Measurements from ENCODE around the gene WFIKKN2. TPM values are rescaled to one million over a fixed set of nuclear protein-coding genes. Genes with fewer than 3 reads are reported as not detected.

WFIKKN2 gene
- polyA plus RNA-seq, 1 donor: 0.13 TPM

DNA sequence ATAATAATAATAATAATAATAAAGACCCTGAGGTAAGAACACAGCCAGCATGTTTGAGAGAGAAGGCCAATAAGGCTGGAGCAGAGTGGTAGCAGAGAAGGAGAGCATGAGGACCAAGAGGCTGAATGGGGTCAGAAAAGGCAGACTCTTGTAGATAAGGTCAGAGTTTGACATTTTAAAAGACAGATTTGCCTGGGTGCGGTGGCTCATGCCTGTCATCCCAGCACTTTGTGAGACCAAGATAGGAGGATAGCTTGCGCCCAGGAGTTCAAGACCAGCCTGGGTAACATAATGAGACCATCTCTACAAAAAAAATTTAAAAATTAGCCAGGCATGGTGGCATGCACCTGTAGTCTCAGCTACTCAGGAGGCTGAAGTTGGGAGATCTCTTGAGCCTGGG is 11.0 kb upstream of the WFIKKN2 start:
- Histone ChIP-seq H3K36me3 (ENCODE audit: control insufficient read depth, insufficient read depth, low read length) (no peaks in the 10 kb centered on the region), H3K4me3 (ENCODE audit: low read length) (no peak overlapping the region), H3K9me3 (ENCODE audit: control insufficient read depth, low read depth, low read length) (no peaks in the 10 kb centered on the region), H3K27ac (ENCODE audit: low read length) (no peak overlapping the region), H3K4me1 (ENCODE audit: control insufficient read depth, insufficient read depth, low read length) (no peaks in the 10 kb centered on the region), H3K27me3 (ENCODE audit: control insufficient read depth, insufficient read depth, low read length) (no peaks in the 10 kb centered on the region)
- no peak for DNase-seq
- no CpG with 5 or more reads among the region's 2 CpGs for WGBS (ENCODE audit: insufficient coverage, low lambda C conversion rate)

DNA sequence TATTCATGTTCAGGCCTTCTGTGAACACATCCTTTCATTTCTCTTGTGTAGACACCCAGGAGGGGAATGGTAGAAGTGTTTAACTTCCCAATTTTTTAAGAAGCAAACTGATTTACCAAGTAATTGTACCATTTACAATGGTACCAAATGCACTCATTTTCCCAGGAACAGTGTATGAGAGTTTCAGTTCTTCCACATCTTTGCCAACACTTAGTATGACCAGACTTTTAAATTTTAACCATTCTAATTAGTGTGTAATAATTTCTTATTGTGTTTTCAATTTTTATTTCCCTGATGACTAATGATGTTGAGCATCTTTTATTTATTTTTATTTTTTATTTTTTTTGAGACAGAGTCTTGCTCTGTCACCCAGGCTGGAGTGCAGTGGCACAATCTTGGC is 10.2 kb upstream of the WFIKKN2 start:
- no peak overlapping the region for H3K4me3 ChIP-seq (ENCODE audit: low read length)
- H3K9me3 ChIP-seq (ENCODE audit: control insufficient read depth, low read depth, low read length): no peaks in the 10 kb centered on the region
- H3K36me3 ChIP-seq (ENCODE audit: control insufficient read depth, insufficient read depth, low read length): no peaks in the 10 kb centered on the region
- H3K4me1 ChIP-seq (ENCODE audit: control insufficient read depth, insufficient read depth, low read length): no peaks in the 10 kb centered on the region
- no peaks in the 10 kb centered on the region for H3K27me3 ChIP-seq (ENCODE audit: control insufficient read depth, insufficient read depth, low read length)
- DNase-seq: no peak
- no peak overlapping the region for H3K27ac ChIP-seq (ENCODE audit: low read length)

DNA sequence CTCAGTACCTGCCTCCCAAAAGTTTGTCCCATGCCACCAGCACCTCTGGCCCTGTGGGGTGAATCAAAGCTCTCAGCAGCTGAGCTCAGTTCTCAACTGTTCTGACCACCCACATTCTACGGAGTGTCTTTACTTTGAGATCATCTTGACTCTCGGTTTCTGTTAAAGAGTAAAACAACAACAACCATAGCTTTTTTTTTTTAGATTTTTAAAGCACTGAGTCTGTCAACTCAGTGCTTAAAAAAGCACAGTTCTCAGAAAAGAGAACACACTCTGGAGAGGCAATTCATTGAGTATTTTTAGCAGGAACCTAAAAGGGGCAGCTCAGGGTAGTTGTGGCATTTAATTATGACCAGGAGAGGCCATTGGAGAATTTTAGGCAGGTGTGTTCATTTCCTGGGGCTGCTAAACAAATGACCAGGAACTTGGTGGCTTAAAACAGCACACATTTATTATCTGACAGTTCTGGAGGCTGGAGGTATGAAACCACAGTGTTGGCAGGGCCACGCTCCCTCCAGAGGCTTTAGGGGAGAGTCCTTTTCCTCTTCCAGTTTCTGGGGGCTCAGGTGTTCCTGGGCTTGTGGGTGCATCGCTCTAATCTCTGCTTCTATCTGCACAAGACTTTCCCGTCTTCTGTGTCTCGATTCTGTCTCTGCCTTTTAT is 6.7 kb upstream of the WFIKKN2 start:
- H3K4me3 ChIP-seq (ENCODE audit: low read length): no peak overlapping the region
- H3K27me3 ChIP-seq (ENCODE audit: control insufficient read depth, insufficient read depth, low read length): no peaks in the 10 kb centered on the region
- no peak for DNase-seq
- WGBS (ENCODE audit: insufficient coverage, low lambda C conversion rate): no CpG with 5 or more reads among the region's 6 CpGs
- H3K4me1 ChIP-seq (ENCODE audit: control insufficient read depth, insufficient read depth, low read length): no peaks in the 10 kb centered on the region
- H3K9me3 ChIP-seq (ENCODE audit: control insufficient read depth, low read depth, low read length): peaks cover 2% of the 10 kb centered on the region
- H3K36me3 ChIP-seq (ENCODE audit: control insufficient read depth, insufficient read depth, low read length): no peaks in the 10 kb centered on the region
- no peak overlapping the region for H3K27ac ChIP-seq (ENCODE audit: low read length)

DNA sequence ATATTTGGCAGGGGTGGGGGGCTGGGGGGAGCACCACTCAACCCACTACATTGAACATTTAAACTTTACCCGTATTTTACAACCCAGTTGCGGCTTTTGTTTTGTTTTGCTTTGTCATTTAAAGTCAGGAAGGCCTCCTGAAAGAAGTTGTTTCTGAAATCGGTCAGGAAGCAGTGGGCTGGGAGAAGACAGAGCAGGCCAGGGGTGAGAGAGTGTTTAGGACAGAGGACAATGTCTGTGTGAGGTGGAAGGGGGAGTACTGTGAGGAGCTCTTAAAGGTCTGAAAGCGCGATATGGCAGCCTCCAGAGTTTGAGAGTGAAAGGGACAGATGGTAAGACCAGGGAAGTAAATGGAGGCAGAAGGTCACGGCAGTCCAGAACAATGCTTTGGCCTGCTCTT is 6.1 kb upstream of the WFIKKN2 start:
- Histone ChIP-seq H3K4me3 (ENCODE audit: low read length) (no peak overlapping the region), H3K27me3 (ENCODE audit: control insufficient read depth, insufficient read depth, low read length) (peaks cover 2% of the 10 kb centered on the region), H3K27ac (ENCODE audit: low read length) (no peak overlapping the region), H3K36me3 (ENCODE audit: control insufficient read depth, insufficient read depth, low read length) (no peaks in the 10 kb centered on the region), H3K9me3 (ENCODE audit: control insufficient read depth, low read depth, low read length) (peaks cover 2% of the 10 kb centered on the region), H3K4me1 (ENCODE audit: control insufficient read depth, insufficient read depth, low read length) (no peaks in the 10 kb centered on the region)
- DNase-seq: no peak
- no CpG with 5 or more reads among the region's 6 CpGs for WGBS (ENCODE audit: insufficient coverage, low lambda C conversion rate)

DNA sequence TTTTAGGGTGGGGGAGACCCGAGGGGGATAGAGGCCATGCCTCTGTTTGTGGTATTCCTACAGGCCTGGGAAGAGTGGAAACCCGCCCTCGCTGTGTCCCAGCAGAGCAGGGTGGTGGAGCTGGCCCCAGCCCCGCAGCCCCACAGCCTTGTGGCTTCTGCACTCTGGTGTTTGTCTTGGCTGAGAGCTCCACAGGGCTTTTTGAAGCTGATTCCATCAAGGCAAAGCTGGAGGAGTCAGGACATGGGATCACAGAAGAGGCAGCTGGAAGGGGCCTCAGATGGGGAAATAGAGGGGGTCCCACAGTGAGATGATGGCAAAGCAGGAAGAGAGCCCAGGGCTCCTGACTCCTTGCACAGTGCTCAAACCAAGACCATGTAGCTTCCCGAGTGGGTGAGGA is 5.0 kb upstream of the WFIKKN2 start:
- H3K4me3 ChIP-seq (ENCODE audit: low read length): no peak overlapping the region
- no peaks in the 10 kb centered on the region for H3K36me3 ChIP-seq (ENCODE audit: control insufficient read depth, insufficient read depth, low read length)
- WGBS (ENCODE audit: insufficient coverage, low lambda C conversion rate): no CpG with 5 or more reads among the region's 5 CpGs
- H3K27me3 ChIP-seq (ENCODE audit: control insufficient read depth, insufficient read depth, low read length): peaks cover 4% of the 10 kb centered on the region
- DNase-seq: no peak
- no peak overlapping the region for H3K27ac ChIP-seq (ENCODE audit: low read length)
- peaks cover 4% of the 10 kb centered on the region for H3K9me3 ChIP-seq (ENCODE audit: control insufficient read depth, low read depth, low read length)
- H3K4me1 ChIP-seq (ENCODE audit: control insufficient read depth, insufficient read depth, low read length): peaks cover 9% of the 10 kb centered on the region

DNA sequence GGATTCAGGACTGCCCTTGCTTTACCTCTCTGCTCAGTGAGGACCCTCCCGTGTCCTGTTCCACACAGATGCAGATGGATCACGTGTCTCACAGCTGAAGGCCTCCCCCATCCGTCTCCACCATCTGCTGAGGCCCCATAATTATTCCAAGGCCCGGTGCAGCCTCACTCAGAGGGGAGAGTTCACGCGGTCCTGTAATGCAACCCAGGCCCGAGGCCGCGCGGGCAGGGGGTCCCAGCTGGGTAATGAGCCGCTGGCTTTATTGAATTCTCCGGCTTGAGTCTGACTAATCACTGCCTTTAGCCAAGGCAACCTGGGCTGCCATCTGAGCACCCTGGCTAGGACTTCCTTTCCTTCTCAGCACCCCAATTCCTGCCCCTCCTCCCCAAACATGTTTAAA is 4.4 kb upstream of the WFIKKN2 start:
- H3K9me3 ChIP-seq (ENCODE audit: control insufficient read depth, low read depth, low read length): peaks cover 4% of the 10 kb centered on the region
- peaks cover 7% of the 10 kb centered on the region for H3K27me3 ChIP-seq (ENCODE audit: control insufficient read depth, insufficient read depth, low read length)
- no peaks in the 10 kb centered on the region for H3K36me3 ChIP-seq (ENCODE audit: control insufficient read depth, insufficient read depth, low read length)
- H3K27ac ChIP-seq (ENCODE audit: low read length): no peak overlapping the region
- no peak for DNase-seq
- H3K4me3 ChIP-seq (ENCODE audit: low read length): no peak overlapping the region
- WGBS (ENCODE audit: insufficient coverage, low lambda C conversion rate): no CpG with 5 or more reads among the region's 12 CpGs
- peaks cover 12% of the 10 kb centered on the region for H3K4me1 ChIP-seq (ENCODE audit: control insufficient read depth, insufficient read depth, low read length)

DNA sequence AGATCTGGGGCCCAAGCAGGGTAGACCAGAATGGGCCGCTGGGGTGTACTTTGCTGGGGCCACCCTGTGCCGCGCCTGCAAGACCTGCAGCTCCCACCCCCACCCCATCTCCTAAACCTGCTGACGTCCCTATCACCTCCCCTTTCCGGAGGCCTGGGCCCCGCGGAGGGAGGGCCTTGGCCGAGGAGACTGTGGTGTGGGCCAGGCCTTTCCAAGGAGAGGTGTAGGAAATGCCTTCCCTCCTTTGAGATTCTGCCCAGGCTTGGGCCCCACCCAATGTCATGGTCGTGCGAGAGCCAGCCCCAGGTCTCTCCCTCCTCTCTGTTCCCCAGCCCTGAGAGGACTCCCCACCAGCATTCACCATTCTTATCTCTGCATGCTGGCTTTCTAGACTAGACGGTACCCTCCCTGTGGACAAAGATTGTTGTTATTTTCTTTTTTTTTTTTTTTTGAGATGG is 3.9 kb upstream of the WFIKKN2 start:
- peaks cover 12% of the 10 kb centered on the region for H3K4me1 ChIP-seq (ENCODE audit: control insufficient read depth, insufficient read depth, low read length)
- peaks cover 7% of the 10 kb centered on the region for H3K27me3 ChIP-seq (ENCODE audit: control insufficient read depth, insufficient read depth, low read length)
- H3K9me3 ChIP-seq (ENCODE audit: control insufficient read depth, low read depth, low read length): peaks cover 4% of the 10 kb centered on the region
- no CpG with 5 or more reads among the region's 11 CpGs for WGBS (ENCODE audit: insufficient coverage, low lambda C conversion rate)
- no peak overlapping the region for H3K27ac ChIP-seq (ENCODE audit: low read length)
- peak in 1 of 2 donors; percentile 21 for DNase-seq
- no peak overlapping the region for H3K4me3 ChIP-seq (ENCODE audit: low read length)
- H3K36me3 ChIP-seq (ENCODE audit: control insufficient read depth, insufficient read depth, low read length): no peaks in the 10 kb centered on the region

DNA sequence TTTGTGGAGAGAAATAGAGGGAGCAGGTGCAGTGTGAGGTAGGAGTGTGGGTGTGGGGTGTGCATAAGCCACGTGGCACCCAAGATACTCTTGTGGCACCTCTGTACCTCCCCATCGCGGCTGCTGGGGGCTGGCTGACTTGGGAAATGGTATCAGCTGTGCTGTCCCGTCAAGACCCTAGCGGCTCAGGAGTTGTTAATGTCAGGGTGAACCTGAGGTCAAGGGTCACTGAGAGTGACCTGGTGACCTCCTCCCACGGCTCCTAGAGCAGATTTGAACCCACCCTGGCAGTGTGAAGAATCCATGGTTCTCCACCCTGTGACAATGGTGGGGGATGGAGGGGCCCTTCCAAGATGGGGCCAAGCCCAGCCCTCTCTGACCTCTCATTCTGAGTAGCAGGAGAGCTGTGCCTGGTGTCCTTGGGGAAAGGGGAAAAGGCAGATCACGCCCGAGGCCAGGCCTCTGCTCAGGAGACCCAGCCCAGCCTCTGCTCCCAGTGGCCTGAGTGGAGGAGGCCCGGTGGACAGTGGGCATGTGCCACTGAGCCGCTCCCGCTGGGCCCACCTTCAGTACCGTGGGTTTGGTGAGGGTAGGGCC is 3.0 kb upstream of the WFIKKN2 start:
- H3K27me3 ChIP-seq (ENCODE audit: control insufficient read depth, insufficient read depth, low read length): peaks cover 7% of the 10 kb centered on the region
- no peaks in the 10 kb centered on the region for H3K36me3 ChIP-seq (ENCODE audit: control insufficient read depth, insufficient read depth, low read length)
- no peak overlapping the region for H3K27ac ChIP-seq (ENCODE audit: low read length)
- no peak overlapping the region for H3K4me3 ChIP-seq (ENCODE audit: low read length)
- DNase-seq: no peak
- H3K4me1 ChIP-seq (ENCODE audit: control insufficient read depth, insufficient read depth, low read length): peaks cover 12% of the 10 kb centered on the region
- H3K9me3 ChIP-seq (ENCODE audit: control insufficient read depth, low read depth, low read length): peaks cover 4% of the 10 kb centered on the region
- no CpG with 5 or more reads among the region's 12 CpGs for WGBS (ENCODE audit: insufficient coverage, low lambda C conversion rate)

DNA sequence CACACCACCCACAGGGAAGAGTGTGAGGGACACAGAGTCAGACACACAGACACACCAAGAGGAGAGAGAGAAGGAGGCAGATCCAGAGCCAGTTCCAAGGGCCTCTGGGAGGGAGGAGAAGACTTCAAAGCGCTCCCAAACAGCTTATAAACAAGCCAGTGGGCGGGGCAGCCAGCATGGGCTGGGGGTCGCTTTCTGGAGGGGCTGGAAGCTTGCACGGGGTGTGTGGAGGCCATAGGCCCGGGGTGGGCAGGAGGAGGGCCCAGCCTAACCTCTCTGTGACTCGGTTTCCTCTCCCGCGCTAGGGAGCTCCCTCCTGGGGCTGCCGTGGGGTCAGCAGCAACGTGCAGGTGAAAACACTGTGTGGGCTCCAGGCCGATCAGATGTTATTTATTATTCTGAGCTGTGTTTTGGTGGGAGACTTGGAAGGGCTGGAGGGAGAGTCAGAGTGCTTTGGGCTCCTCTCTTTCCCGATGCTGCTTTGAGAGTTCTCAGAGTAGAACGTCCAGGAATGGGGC is 2.5 kb upstream of the WFIKKN2 start:
- Histone ChIP-seq H3K36me3 (ENCODE audit: control insufficient read depth, insufficient read depth, low read length) (no peaks in the 10 kb centered on the region), H3K27me3 (ENCODE audit: control insufficient read depth, insufficient read depth, low read length) (peaks cover 7% of the 10 kb centered on the region), H3K9me3 (ENCODE audit: control insufficient read depth, low read depth, low read length) (peaks cover 4% of the 10 kb centered on the region), H3K27ac (ENCODE audit: low read length) (no peak overlapping the region), H3K4me1 (ENCODE audit: control insufficient read depth, insufficient read depth, low read length) (peaks cover 12% of the 10 kb centered on the region), H3K4me3 (ENCODE audit: low read length) (no peak overlapping the region)
- no peak for DNase-seq
- no CpG with 5 or more reads among the region's 13 CpGs for WGBS (ENCODE audit: insufficient coverage, low lambda C conversion rate)

DNA sequence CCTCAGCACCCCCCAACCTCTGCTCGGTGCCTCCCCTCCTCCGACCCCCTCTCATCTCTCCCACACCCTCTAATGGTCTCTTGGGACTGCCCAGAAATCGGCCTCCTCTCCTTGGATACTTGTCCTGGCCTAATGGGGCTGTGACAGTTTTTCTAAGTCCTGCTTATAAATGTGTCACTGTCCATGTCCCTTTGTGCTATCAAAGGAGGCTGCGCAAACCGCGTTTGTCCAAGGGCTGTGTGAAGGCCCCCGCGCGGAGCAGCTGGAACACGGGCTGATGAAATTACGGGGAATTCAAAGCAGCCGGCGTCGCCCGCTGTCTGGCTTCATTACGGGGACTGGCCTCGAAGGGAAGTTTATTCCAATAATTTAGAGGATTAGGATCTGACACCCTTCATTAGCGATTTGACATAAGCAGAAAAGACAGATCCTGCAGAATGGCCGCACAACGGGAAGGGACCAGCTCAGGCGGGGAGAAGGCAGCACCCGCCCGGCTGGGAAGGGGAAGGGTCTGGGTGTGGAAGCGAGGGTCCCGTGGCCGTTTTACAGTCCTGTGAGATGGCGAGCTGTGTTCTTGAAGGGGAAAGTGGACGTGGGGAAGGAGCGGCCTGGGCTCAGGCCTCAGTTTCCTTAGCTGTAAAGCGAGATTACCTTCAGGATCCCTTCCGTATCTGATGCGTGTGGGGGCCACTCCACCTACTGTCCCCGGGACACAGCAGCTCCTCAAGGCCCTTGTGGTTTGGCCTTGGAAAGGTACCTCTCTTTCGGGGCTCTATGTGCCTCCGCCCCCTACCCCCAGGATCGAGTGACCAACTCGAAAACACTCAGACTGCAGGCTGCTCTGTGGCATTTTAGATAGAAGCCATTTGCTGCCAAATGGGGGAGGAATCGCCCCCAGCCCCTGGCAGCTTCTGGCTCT is 1.6 kb upstream of the WFIKKN2 start:
- no CpG with 5 or more reads among the region's 38 CpGs for WGBS (ENCODE audit: insufficient coverage, low lambda C conversion rate)

More for the DNA sequence above, 1.6 kb upstream of the WFIKKN2 start:
- Histone ChIP-seq H3K9me3 (ENCODE audit: control insufficient read depth, low read depth, low read length) (peaks cover 4% of the 10 kb centered on the region), H3K4me3 (ENCODE audit: low read length) (no peak overlapping the region), H3K36me3 (ENCODE audit: control insufficient read depth, insufficient read depth, low read length) (no peaks in the 10 kb centered on the region), H3K27ac (ENCODE audit: low read length) (no peak overlapping the region), H3K27me3 (ENCODE audit: control insufficient read depth, insufficient read depth, low read length) (peaks cover 7% of the 10 kb centered on the region), H3K4me1 (ENCODE audit: control insufficient read depth, insufficient read depth, low read length) (peaks cover 12% of the 10 kb centered on the region)
- no peak for DNase-seq

All from large intestine (tissue), 3 donors.